GM12878 (cell line): ENCODE data around the gene TRIM25.

Experiments
- ESRRA ChIP-seq: IDR thresholded peaks from 2 replicates; pipeline ENCODE4 v1.6.1; 2012; ENCODE audit warnings: mild to moderate bottlenecking, low read length, improper control_type of control experiment
- ETV6 ChIP-seq, 2 experiments: fragments of 450-650 bp in 1 of 2; IDR thresholded peaks in 1 of 2; conservative IDR thresholded peaks in 1 of 2; 2 replicates each; pipeline ENCODE4 v1.6.1; 2014; ENCODE audit warnings: antibody characterized with exemption in 1 of 2, borderline replicate concordance in 1 of 2, low read depth in 1 of 2, mild to moderate bottlenecking in 1 of 2, moderate library complexity in 1 of 2
- HCFC1 ChIP-seq: fragments of 150-350 bp; IDR thresholded peaks from 2 replicates; pipeline ENCODE4 v1.6.1; 2014; ENCODE audit warnings: low read length
- HDGF ChIP-seq: fragments of 450-650 bp; IDR thresholded peaks from 2 replicates; pipeline ENCODE4 v1.6.1; 2016; ENCODE audit warnings: antibody characterized with exemption
- NR2C1 ChIP-seq: fragments of 450-650 bp; IDR thresholded peaks from 2 replicates; pipeline ENCODE4 v1.6.1; 2017; ENCODE audit warnings: antibody characterized with exemption, mild to moderate bottlenecking, moderate library complexity
- POLR2A ChIP-seq: IDR thresholded peaks from 2 replicates; pipeline ENCODE4 v1.6.1; 2011; ENCODE audit warnings: low read depth, mild to moderate bottlenecking, low read length
- POLR2AphosphoS5 ChIP-seq: IDR thresholded peaks from 2 replicates; pipeline ENCODE4 v1.6.1; 2011; ENCODE audit warnings: mild to moderate bottlenecking, low read length, inconsistent platforms
- RAD21 ChIP-seq: IDR thresholded peaks from 2 replicates; pipeline ENCODE4 v1.6.1; 2011; ENCODE audit warnings: mild to moderate bottlenecking, low read depth, low read length, moderate library complexity; ENCODE audit not compliant: insufficient read depth
- TCF3 ChIP-seq: IDR thresholded peaks from 2 replicates; pipeline ENCODE4 v1.6.1; 2012; ENCODE audit warnings: low read depth, mild to moderate bottlenecking, low read length, borderline replicate concordance; ENCODE audit not compliant: insufficient read depth
- TF ChIP-seq, protein P1 (sequence below): IDR thresholded peaks from 2 replicates; pipeline ENCODE4 v1.6.1; 2012; ENCODE audit warnings: mild to moderate bottlenecking, low read depth, low read length
- TF ChIP-seq, protein P2 (sequence below), 3 experiments: IDR thresholded peaks in 2 of 3; conservative IDR thresholded peaks in 1 of 3; 2 replicates each; pipeline ENCODE4 v1.5.1; 2011; ENCODE audit warnings: low read depth in 3 of 3, low read length in 3 of 3, mild to moderate bottlenecking in 3 of 3, control low read depth in 2 of 3, moderate library complexity in 2 of 3, inconsistent platforms in 1 of 3, mixed read lengths in 1 of 3; ENCODE audit not compliant: control insufficient read depth in 2 of 3, insufficient read depth in 1 of 3; ENCODE audit errors: extremely low read depth in 1 of 3

DNA sequence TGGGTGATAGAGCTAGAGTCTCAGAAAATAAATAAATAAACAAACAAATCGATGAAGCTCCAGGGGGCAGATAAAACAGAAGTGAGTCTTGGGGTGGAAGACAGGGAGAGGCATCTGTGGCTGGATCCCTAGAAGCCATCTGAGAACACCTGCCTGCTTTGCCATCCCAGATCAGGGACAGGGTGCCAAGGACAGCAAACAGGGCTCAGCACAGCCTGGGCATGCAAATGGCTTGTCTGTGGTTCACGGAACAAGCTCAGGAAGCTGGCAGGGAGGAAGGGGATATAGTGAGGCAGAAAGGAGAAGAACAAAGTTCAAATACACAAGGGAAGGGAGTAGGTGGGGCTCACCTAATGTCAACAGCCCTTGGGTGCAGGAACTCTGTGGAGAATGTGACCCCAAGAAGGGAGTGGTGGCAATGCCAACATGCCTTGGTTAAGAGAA lies 27.5 kb downstream of the TRIM25 start:
- no peak for TF ChIP-seq ESRRA
- TF ChIP-seq HCFC1: no peak
- no peak for TF ChIP-seq NR2C1
- TF ChIP-seq ETV6 (conservative IDR thresholded peaks at IDR 0.05 in 1 of 2, IDR thresholded peaks at IDR 0.05 in 1 of 2; ENCODE audit: borderline replicate concordance in 1 of 2, low read depth in 1 of 2): no peak
- no peak for TF ChIP-seq TCF3
- peak; percentile 62 for TF ChIP-seq POLR2A
- no peak for TF ChIP-seq POLR2AphosphoS5
- TF ChIP-seq, protein P1, sequence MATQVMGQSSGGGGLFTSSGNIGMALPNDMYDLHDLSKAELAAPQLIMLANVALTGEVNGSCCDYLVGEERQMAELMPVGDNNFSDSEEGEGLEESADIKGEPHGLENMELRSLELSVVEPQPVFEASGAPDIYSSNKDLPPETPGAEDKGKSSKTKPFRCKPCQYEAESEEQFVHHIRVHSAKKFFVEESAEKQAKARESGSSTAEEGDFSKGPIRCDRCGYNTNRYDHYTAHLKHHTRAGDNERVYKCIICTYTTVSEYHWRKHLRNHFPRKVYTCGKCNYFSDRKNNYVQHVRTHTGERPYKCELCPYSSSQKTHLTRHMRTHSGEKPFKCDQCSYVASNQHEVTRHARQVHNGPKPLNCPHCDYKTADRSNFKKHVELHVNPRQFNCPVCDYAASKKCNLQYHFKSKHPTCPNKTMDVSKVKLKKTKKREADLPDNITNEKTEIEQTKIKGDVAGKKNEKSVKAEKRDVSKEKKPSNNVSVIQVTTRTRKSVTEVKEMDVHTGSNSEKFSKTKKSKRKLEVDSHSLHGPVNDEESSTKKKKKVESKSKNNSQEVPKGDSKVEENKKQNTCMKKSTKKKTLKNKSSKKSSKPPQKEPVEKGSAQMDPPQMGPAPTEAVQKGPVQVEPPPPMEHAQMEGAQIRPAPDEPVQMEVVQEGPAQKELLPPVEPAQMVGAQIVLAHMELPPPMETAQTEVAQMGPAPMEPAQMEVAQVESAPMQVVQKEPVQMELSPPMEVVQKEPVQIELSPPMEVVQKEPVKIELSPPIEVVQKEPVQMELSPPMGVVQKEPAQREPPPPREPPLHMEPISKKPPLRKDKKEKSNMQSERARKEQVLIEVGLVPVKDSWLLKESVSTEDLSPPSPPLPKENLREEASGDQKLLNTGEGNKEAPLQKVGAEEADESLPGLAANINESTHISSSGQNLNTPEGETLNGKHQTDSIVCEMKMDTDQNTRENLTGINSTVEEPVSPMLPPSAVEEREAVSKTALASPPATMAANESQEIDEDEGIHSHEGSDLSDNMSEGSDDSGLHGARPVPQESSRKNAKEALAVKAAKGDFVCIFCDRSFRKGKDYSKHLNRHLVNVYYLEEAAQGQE: no peak
- TF ChIP-seq, protein P2, sequence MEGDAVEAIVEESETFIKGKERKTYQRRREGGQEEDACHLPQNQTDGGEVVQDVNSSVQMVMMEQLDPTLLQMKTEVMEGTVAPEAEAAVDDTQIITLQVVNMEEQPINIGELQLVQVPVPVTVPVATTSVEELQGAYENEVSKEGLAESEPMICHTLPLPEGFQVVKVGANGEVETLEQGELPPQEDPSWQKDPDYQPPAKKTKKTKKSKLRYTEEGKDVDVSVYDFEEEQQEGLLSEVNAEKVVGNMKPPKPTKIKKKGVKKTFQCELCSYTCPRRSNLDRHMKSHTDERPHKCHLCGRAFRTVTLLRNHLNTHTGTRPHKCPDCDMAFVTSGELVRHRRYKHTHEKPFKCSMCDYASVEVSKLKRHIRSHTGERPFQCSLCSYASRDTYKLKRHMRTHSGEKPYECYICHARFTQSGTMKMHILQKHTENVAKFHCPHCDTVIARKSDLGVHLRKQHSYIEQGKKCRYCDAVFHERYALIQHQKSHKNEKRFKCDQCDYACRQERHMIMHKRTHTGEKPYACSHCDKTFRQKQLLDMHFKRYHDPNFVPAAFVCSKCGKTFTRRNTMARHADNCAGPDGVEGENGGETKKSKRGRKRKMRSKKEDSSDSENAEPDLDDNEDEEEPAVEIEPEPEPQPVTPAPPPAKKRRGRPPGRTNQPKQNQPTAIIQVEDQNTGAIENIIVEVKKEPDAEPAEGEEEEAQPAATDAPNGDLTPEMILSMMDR (IDR thresholded peaks at IDR 0.05 in 2 of 3, conservative IDR thresholded peaks at IDR 0.05 in 1 of 3; ENCODE audit: control insufficient read depth in 2 of 3, extremely low read depth in 1 of 3, insufficient read depth in 1 of 3, low read depth in 3 of 3, low read length in 3 of 3): no peak
- TF ChIP-seq RAD21: no peak
- no peak for TF ChIP-seq HDGF
